ENCODE data around the gene AGTPBP1.
"Not testable (repeated sequence)": the region's sequence is repeated elsewhere in the genome, so short reads cannot be mapped to it uniquely, and the experiment has no call there.

Gene AGTPBP1, protein sequence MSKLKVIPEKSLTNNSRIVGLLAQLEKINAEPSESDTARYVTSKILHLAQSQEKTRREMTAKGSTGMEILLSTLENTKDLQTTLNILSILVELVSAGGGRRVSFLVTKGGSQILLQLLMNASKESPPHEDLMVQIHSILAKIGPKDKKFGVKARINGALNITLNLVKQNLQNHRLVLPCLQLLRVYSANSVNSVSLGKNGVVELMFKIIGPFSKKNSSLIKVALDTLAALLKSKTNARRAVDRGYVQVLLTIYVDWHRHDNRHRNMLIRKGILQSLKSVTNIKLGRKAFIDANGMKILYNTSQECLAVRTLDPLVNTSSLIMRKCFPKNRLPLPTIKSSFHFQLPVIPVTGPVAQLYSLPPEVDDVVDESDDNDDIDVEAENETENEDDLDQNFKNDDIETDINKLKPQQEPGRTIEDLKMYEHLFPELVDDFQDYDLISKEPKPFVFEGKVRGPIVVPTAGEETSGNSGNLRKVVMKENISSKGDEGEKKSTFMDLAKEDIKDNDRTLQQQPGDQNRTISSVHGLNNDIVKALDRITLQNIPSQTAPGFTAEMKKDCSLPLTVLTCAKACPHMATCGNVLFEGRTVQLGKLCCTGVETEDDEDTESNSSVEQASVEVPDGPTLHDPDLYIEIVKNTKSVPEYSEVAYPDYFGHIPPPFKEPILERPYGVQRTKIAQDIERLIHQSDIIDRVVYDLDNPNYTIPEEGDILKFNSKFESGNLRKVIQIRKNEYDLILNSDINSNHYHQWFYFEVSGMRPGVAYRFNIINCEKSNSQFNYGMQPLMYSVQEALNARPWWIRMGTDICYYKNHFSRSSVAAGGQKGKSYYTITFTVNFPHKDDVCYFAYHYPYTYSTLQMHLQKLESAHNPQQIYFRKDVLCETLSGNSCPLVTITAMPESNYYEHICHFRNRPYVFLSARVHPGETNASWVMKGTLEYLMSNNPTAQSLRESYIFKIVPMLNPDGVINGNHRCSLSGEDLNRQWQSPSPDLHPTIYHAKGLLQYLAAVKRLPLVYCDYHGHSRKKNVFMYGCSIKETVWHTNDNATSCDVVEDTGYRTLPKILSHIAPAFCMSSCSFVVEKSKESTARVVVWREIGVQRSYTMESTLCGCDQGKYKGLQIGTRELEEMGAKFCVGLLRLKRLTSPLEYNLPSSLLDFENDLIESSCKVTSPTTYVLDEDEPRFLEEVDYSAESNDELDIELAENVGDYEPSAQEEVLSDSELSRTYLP

DNA sequence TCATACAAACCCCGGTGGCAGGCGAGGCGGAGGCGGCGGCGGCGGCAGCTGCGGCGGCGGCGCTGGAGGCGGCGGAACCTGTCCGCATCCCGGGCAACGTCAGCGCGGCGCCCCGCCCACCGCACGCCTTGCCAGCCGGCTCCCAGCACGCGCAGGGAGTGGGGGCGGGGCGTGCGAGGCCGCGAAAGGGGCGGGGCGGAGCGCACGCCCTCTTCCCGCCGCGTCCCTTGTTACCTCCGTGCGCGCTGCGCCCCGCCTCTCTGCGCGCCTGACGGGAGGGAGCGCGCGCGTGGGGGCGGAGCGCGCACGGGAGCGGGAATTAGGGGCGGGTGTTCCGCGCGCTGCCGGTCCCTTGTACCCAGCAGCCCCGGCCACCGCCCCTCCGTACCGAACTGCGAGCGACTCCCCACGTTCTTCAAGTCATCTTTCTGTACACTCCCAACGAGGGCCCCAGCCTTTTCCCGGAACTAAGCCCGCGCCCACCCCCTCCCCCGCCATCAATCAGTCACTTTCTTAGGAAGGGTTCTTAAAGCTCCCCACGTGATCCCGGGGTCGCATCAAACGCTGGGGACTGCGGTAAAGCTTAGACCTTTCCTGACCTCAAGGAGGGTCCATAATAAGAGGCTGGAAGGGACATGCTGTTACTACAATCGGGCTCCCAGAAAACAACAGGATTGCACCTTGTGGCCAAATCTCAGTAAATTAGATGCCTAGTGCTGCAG lies at the start of gene AGTPBP1:
AGTPBP1 (minus strand) TSS at position 80 of the 722 bp plus-strand sequence. CDS start 29,421 bp downstream, outside the sequence.
- DNase-seq (ENCODE audit: low read depth, low spot score), result peak; percentile 95

DNA sequence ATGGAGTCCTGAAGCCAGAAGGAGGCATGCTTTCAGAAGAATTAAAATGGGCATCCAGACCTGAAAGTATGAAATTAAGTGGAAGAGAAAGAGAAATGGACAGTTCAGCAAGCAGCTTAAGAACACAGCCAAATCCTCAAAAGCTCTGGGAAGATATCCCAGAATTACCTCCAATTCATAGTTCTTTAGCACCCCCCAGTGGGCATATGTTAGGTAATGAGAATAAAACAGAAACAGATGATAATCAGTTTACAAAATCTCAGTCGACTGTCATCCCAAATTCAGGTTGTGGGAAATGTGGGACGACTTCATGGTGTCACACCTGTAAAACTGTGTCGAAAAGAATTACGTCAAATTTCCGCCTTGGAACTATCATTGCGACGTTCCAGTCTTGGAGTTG lies 44.4 kb upstream of the AGTPBP1 start:
- not testable (repeated sequence) for DNase-seq (ENCODE audit: low read depth, low spot score)

DNA sequence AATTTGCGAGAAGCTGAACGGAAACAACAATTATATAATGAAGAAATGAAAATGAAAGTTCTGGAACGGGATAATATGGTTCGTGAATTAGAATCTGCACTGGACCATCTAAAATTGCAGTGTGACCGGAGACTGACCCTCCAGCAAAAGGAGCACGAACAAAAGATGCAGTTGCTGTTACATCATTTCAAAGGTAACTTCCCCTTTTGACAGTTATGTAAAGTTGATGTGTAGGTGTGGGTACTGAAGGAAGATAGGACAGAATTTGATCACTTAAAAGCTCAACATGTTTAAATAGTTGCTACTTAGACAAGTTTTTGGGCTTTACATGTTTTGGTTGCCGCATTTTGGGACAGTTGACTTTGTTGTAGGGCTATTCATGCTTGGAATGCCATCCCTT lies 32.1 kb upstream of the AGTPBP1 start:
- not testable (repeated sequence) for DNase-seq (ENCODE audit: low read depth, low spot score)

DNA sequence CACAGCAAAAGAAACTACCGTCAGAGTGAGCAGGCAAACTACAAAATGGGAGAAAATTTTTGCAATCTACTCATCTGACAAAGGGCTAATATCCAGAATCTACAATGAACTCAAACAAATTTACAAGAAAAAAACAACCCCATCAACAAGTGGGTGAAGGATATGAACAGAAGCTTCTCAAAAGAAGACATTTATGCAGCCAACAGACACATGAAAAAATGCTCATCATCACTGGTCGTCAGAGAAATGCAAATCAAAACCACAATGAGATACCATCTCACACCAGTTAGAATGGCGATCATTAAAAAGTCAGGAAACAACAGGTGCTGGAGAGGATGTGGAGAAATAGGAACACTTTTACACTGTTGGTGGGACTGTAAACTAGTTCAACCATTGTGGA lies 20.0 kb upstream of the AGTPBP1 start:
- DNase-seq (ENCODE audit: low read depth, low spot score), result not testable (repeated sequence)

DNA sequence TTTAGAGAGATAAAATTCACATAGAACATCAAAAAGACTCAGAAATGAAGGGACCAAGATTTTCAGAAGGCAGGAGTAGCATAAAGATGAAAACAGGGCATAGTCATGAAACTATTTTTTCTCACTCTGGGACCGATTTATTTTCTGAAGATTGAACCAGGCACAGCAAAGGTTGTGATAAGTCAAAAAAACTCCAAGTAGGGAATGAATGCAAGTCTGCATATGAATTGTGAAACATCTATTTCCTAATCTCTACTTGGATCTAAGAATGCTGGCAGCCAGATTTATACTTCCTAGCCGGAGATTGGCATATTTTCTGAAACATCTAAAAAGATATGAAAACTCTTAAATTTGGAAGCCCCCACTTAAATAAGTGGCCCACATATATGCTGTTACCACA lies 16.0 kb upstream of the AGTPBP1 start:
- DNase-seq (ENCODE audit: low read depth, low spot score), result not testable (repeated sequence)

DNA sequence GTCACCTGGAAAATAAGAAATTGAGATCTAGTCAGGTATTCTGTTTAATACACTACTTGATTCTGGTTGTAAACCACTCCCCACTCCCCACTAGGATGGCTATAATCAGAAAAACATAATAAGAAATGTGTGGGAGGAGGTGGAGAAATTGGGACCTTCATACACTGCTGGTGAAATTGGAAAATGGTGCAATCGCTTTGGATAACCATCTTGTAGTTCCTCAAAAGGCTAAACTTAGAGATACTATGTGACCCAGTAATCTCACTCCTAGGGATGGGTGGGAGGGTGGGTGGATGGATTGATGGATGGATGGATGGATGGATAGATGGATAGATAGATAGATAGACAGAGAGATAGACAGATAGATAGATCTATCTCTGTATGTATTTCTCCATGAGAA lies 14.5 kb upstream of the AGTPBP1 start:
- not testable (repeated sequence) for DNase-seq (ENCODE audit: low read depth, low spot score)

DNA sequence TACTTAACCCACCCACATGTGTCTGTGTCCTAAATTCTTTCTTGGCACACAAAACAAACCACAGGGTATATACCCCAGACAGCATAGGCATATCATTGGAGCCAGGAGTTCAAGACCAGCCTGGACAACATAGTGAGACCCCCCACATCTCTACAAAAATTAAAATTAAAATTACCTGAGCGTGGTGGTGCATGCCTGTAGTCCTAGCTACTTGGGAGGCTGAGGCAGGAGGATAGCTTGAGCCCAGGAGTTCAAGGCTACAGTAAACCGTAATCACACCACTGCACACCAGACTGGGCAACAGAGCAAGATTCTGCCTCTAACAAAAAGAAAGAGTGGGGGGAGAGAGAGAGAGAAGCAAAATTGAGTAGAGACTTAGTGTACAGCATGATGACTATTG lies 4.6 kb upstream of the AGTPBP1 start:
- DNase-seq (ENCODE audit: low read depth, low spot score), result no peak

DNA sequence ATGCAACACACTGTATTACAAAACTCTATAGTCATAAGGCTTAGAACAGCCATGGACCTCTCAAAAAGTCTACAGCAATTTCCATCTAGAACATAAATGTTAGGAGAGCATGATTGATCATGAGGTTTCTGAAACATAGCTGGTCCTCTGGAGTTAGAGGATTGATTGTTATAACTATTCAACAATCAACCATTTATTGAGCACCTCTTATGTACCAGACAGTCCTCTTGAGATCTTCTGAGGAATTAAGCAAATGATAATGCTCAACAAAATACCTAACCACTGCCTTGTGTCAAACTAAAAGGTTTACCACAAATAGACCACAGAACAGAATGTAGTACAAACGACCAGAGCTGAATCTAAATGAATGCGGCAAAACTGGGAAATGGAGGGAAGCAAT lies 3.4 kb upstream of the AGTPBP1 start:
- DNase-seq (ENCODE audit: low read depth, low spot score), result no peak

DNA sequence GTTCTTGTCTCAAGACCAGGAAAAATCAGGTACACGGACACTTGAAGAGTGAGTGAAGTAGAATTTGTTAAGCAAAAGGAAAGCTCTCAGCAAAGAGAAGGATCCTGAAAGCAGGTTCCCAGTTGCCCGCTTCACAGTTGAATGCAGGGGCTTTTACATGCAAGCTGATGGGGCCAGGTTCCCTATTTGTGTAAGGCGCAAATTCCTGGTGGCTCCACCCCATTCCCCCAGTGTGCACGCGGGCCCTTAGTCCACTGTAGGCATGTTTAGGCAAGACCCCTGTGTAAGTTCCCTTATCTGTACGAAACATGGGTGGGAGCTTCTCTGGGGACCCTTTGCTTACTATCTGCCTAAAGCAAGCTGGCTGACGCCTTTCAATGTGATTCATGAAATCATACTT lies 2.7 kb upstream of the AGTPBP1 start:
- no peak for DNase-seq (ENCODE audit: low read depth, low spot score)

DNA sequence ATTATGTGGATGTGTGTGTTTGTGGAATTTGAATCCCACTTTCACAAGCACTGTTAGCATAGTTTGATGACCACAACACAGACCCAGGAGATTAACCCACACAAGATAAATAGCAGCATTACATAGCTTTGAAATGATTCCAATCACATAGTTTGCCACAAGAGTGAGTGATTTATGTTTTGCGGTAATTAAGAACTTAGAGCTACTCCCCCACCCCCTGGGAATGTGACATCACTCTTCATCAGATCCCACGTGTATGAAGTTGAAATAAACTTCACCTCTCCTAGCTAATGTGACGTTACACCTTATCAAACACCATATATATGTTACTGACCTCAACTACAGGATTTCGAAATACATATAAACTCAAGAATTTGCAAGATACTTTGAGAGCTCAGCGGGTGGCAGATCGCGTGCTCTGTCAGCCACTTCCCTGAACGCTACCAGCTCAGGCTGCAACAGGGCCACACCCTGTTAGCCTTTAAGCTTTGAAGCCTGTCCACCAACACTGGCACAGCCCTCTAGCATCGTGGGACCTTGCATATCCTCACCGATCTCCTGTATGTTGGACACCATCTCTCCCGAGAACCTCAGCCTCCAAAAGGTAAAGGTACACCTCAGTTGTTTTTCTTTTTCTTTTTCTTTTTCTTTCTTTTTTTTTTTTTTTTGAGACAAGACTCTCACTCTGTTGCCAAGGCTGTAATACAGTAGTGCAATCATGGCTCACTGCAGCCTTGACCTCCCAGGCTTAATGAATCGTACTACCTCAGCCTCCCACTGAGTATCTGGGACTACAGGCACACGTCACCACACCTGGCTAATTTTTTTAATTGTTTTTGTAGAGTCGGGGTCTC lies 1.7 kb upstream of the AGTPBP1 start:
- DNase-seq (ENCODE audit: low read depth, low spot score), result peak; percentile 38

DNA sequence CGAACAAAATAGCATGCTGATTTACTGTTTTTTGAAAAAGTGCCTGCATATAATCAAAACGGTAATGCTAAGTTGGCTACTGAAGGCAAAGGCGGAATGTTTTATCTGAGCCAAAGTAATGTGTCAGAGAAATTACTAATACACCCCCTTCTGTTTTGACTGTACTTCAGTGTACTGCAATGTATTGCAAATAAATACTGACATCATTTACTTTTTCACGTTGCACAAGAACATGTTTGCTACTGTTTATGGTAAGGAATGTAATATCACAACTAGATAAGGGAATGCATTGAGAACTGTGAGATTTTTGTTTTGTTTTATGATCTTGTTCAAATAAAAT lies 813 bp upstream of the AGTPBP1 start:
- DNase-seq (ENCODE audit: low read depth, low spot score), result no peak

DNA sequence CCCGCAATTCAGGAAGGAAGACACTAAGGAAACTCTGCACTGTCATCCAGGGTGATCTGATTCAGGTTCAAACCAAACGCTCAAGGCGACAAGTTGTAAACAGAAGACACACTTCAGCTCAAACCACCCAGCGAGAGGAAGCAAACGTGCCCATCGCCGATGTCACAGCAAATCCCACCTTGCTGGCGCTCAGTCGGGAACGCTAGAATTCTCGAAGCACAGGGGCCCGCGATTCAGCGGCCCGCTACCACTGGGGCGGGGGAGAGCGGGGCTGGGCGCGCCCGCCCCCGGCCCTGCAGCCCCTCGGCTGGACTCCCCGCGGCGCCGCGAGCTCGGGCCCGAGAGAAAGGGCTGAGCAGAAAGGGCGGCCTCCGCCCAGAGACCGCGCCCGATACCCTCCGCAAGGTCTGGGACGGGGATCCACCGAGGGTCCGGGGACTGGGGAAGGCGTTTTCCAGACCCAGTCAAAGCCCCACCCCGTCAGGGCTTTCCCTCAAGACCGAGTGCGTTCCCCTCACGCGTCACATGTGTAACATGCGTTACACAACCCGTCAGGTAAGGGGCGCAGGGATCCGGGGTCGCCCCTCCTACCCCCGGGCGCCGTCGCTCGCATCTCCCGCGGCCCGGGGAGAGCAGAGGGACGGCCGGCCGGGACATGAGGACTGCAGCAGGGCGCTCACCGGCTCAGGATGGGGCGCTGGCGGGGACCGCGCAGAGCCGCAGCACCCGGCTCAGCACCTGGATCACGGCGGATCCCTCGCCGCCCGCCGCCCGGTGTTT lies 469 bp downstream of the AGTPBP1 start:
- DNase-seq (ENCODE audit: low read depth, low spot score), result peak; percentile 83

DNA sequence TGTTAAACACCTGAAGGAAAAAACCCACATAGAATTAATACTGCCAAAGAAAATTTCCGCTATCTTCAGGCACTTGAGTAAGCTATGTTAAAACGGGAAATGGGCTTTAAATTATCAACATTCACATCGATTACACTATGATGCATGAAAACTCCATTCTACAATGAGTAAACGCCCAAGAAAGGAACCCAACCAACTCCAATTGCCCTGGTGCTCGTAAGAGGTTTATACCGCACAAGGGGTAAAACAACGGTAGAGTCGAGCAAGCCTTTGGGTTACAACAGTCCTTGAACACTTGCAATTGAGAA lies 1.0 kb downstream of the AGTPBP1 start:
- no peak for DNase-seq (ENCODE audit: low read depth, low spot score)

DNA sequence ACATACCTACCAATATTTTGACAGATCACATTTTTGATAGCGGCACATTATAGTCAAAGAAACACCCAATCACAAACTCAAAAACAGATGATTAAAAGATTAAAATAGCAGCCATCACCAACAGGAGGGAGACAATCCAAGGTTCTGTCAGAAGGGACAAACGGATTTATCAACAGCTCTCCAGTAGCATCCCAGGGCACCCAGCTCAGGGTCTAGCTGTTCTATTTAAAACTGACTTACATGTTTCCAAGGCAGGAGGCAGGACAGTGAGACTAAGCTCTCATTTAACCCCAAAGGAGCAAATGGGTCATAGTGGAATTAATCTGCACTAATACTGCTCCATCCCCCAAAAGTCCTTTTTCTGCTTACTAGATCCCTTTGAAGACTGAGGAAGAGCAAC lies 3.2 kb downstream of the AGTPBP1 start:
- DNase-seq (ENCODE audit: low read depth, low spot score), result no peak

DNA sequence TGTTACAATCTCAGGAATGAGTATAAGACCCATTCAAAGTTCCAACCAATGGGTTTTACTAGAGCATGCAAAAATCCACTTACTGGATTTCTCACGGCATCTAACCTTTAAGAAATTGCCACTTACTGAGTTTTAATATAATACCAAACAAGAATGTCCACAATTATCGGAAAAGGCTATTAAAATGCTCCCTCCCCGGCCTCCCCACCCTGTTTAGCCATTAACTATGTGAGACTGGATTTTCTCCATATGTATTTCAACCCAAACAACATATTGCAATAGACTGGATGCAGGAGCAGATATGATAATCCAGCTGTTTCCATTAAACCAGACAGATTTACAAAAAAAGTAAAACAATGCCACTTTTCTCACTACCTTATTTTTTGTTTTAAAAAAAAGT lies 4.1 kb downstream of the AGTPBP1 start:
- DNase-seq (ENCODE audit: low read depth, low spot score), result no peak

DNA sequence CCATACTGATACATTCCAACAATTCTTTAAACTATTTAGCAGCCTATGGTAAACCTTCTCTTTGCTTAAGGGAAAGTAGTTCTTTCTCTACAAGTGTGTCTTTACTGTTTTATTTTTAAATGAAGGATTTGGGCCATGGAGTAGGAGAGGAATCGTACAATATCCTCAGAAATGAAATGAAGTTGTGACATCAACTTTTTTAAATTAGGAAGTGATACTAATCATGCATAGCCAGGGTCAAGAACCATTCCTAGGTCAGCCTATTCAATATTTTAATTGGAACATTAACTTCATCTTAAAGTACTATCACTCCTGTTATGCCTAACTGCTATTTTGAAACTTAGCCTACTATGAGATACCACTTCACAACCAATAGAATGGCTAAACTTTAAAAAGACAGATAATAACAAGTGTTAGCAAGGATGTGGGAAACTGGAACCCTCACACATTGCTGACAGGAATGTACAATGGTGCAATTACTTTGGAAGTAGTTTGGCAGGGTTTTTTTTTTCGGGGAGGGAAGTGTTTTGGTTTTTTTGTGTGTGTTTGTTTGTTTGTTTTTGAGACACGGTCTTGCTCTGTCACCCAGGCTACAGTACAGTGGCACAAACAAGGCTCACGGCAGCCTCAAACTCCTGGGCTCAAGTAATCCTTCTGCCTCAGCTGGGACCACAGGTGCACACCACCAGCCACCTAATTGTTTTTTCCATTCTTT lies 10.7 kb downstream of the AGTPBP1 start:
- DNase-seq (ENCODE audit: low read depth, low spot score), result no peak

DNA sequence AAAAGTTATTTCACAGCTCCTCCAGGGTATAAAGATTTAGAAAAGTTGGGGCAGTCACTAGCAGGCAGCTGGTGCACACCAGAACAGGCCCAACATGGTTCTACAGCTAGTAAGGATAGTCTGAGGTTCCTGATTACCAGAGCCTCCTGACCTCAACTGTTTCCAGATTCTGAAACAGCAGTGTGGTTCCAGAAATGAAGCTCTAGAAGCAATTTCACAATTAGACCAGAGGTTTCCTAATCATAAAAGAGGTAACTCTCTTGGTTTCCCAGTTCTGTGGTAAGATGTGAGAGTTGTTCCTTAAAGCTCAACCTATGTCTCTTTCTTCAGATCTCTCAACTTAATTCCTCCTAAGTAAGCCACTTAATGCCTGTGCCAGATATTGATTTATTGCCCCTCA lies 11.9 kb downstream of the AGTPBP1 start:
- no peak for DNase-seq (ENCODE audit: low read depth, low spot score)

DNA sequence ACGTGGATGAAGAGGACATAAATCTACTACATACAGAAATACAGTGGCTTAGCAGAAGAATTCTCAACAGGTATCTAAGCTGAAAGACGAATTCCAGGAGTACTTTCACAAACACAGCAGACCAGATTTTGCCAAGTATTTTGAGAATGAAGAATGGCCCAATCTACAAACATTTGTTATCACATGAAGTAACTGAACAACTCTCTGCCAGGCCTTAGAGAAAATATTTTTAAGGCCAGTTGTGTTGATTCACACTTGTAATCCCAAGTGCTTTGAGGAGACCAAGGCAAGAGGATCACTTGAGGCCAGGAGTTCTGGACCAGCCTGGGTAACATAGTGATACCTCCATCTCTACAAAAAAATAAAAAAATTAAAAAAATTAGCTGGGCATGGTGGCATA lies 14.3 kb downstream of the AGTPBP1 start:
- no peak for DNase-seq (ENCODE audit: low read depth, low spot score)

DNA sequence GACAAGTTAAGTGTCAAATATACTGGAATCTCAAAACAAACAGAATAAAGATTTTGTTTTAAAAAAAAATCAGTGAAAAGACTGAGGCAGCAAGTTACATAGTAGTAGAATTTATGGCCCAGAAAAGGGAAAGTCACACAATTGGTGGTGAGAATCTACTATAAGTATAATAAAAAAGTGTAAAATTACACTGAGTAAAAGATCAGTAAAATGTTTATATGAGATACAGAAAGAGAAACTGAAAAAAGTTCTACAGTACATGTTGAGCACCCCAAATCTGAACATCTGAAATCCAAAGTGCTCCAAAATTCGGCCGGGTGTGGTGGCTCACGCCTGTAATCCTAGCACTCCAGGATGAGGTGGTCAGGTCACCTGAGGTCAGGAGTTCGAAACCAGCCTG lies 15.0 kb downstream of the AGTPBP1 start:
- no peak for DNase-seq (ENCODE audit: low read depth, low spot score)
